Hepatocyte (in vitro differentiated cells): ENCODE measurements around the gene RNF213.

Experiments
- CTCF ChIP-seq: fragments of 200-600 bp; sonication (generic); IDR thresholded peaks from 2 replicates; pipeline ENCODE4 v1.5.1; 2016; ENCODE audit warnings: antibody characterized with exemption, mild to moderate bottlenecking; ENCODE audit not compliant: poor library complexity
- EZH2 ChIP-seq: fragments of 200-600 bp; sonication (generic); IDR thresholded peaks from 2 replicates; pipeline ENCODE4 v1.6.1; 2016; ENCODE audit warnings: antibody characterized with exemption, mild to moderate bottlenecking, borderline replicate concordance
- EZH2phosphoT487 ChIP-seq: fragments of 200-600 bp; sonication (generic); IDR thresholded peaks from one replicate; pipeline ENCODE4 v1.6.1; 2018; ENCODE audit warnings: antibody characterized with exemption, mild to moderate bottlenecking, low read depth, moderate library complexity; ENCODE audit not compliant: unreplicated experiment, severe bottlenecking

GRCh38 chr17:80396157-80397033 is 135.7 kb downstream of the RNF213 start:
- TF ChIP-seq CTCF (no peak), EZH2 (no peak), EZH2phosphoT487 (no peak)
